ENCODE data around the gene BCL2L13.

The BCL2L13 gene

DNA sequence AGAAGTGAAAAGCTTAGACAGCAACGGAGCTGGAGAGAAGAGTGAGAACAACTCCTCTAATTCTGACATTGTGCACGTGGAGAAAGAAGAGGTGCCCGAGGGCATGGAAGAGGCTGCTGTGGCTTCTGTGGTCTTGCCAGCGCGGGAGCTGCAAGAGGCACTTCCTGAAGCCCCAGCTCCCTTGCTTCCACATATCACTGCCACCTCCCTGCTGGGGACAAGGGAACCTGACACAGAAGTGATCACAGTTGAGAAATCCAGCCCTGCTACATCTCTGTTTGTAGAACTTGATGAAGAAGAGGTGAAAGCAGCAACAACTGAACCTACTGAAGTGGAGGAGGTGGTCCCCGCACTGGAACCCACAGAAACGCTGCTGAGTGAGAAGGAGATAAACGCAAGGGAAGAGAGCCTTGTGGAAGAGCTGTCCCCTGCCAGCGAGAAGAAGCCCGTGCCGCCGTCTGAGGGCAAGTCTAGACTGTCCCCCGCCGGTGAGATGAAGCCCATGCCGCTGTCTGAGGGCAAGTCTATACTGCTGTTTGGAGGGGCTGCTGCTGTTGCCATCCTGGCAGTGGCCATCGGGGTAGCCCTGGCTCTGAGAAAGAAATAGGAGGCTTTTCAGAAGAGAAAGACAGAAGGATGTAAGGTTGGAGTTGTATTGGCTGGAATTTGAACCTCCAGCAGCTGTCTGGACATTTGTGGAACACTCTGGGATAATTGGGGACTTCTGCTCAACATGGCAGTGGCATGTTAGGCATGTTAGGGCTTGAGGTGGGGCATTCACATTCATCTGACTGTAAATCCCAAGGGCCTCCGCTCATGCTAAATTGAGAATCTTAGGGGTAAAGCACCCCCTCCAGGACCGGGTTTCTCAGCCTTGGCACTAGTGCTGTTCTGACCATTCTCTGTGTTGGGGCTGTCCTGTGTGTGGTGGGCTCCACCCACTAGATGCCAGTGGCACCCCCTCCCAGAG, 88.7 kb downstream of the BCL2L13 start:
- no peak for DNase-seq (ENCODE audit: low read depth in 2 of 2)

DNA sequence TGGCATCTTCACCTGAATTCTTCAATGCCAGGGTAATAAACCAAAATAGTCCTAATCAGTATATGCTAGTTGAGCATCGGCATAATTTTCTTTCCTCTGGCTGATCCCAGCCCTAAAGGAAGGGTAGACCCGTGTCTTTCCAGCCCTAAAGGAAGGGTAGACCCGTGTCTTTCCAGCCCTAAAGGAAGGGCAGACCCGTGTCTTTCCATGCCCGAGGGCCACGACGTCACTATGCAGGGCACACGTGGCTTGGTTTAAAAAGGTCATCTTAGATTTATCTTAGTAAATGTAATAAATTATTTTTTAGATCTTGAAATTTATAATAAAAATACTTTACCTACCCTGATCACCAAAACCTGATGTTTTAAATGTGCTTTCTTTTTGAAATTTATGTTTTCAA, 90.2 kb downstream of the BCL2L13 start:
- no peak for DNase-seq (ENCODE audit: low read depth in 2 of 2)

DNA sequence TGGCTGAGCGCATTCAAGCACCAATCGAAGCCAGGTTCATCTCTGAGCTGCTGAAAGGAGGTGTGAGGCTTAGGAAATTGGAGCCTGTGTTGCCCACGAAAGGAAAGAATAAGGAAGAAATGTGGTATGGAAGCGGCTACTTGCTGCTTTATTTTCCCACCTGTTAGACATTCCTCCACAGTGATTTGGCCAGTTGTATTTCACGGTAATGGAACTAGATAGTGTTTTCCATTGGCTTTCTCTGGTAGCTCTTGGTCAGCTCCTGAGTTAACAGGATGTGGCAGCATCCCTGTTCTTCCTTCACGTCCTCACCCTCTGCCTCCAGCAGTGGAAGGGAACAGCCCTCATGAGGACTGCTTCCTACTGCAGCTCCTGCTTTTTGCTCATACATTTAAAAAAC, 91.0 kb downstream of the BCL2L13 start:
- no peak for DNase-seq (ENCODE audit: low read depth in 2 of 2)

DNA sequence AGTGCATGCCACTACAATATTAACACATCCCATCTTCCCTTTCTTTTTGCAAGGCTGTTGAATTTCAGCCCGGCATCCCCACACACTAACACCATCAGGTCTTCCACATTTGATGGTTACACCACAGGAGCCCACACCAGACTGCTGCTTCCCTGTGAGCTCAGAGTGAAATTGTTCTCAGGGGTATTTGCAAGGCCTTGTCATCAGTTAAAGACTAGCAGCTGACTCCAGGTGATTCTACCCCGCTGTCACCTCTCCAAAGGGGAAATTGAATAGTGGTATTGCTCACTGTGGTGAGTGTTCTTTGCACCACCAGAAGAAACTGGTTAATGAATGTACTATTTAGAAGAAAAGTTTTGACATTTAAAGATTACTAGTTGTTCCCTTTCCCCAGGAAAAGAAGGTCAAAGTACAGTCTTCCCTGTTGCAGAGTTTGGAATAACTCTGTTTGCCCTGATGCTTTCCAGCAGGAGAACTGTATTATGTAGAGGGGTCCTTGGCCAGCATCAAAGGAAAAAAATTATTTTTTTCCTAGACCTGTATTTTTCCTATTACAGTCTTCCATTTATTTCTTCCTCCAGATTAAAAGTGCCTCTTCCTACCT, 93.8 kb downstream of the BCL2L13 start:
- no peak for DNase-seq (ENCODE audit: low read depth in 2 of 2)

DNA sequence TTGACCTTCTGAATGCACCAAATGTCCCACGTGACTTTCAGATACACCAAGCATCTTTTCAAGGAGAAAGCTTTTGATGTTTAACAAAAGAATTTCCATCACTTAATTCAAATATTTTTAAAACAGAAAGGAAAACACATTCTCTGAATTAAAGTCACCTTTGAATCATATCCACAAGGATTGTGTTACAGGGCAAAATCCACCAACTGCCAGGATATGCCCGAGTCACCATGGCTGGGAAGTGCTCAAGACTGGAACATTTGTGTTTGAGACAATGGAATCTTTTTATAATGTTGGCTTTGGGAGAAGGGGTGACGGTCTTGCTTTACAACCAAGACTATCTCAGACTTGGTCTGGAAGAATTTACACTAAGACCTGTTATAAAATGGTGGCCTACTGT, 94.9 kb downstream of the BCL2L13 start:
- DNase-seq (ENCODE audit: low read depth in 2 of 2) = no peak

DNA sequence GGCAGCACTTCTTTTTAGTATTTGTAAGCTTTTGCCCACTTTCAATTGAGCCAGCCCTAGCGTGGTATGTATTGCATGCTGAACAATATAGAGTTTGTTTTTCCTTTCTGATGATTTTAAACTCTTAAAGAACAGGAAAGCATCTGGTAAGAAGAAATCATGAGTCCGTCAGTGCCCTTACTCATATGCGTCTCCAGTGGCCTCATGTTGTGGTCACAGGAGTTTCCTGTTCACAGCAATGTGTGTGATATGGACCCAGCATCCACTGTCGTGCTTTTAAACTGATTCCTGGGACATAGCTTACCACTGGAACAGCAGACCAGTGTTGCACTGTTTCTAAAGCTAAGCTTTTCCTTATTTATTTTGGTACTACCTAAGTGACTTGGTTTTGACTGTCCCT, 95.6 kb downstream of the BCL2L13 start:
- peak; percentile 12 to 14 for DNase-seq (ENCODE audit: low read depth in 2 of 2)

DNA sequence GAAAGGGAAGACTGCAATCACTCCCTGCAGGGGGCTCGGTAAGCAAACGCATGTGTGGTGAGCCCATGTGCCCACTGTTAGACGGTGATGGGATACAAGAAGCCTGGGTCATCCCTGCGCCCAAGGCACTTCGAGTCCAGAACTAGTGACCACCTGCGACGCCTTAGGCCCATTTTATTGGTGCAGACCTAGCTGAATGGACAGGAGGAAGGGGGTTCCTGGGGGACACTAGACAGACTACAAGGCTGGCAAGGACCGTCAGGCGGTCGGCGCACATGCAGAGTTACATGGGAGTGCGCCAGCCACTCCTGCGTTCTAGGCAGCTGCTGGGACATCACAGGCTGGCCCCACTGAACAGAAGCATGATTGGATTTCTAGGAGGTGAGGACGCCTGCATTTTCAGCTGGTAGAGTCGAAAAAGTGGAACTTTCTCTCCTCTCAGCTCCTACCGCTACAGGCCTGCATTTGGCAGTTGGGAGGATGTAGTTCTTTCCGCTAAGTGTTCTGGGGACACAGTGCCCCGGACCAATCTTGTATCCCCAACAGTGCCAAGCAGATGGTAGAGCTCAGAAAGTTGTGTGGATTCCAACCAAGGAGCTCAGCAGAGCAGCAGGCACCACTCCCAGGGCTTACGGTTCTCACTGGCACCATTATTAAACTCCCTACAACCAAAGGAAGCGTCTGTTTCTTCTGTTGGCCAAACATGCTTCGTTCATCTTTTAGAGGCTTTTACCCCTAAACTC, 100.0 kb downstream of the BCL2L13 start:
- no peak for DNase-seq (ENCODE audit: low read depth in 2 of 2)

DNA sequence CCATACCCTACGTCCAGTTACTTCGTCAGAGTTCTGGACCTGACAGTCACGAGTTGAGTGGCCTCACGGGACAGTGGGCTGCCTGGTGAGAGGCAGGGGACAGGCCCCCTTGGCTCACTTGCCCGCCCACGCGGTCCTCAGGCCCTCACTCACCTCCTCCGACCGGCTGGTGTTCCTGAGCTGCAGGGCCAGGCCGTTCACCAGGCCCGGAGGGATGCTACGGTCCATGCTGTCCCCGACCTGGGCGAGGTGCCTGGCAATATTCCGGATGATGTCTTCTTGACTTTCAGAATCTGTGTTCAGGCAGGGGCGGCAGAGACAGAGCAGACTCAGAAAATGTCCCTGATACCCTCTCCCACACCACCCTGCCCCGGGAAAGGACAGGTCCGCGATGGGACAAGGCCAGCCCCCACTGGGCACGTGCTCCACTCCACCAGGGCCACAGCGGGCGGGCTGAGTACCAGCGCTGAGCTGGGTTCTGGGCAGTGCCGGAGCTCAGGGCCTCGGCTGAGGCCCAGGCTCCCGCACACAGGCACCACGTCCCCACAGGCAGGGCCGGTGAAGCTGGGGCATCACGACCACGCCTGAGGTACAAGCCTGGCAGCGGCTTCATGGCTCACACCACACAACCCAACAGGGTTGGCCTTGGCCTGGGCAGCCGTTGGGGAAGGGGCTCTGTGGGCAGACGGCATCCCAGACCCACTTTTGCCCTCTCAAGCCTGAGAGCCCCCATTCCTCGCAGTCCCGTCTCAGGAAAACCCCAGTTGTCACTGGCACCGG, 100.8 kb downstream of the BCL2L13 start:
- DNase-seq (ENCODE audit: low read depth in 2 of 2) = no peak

DNA sequence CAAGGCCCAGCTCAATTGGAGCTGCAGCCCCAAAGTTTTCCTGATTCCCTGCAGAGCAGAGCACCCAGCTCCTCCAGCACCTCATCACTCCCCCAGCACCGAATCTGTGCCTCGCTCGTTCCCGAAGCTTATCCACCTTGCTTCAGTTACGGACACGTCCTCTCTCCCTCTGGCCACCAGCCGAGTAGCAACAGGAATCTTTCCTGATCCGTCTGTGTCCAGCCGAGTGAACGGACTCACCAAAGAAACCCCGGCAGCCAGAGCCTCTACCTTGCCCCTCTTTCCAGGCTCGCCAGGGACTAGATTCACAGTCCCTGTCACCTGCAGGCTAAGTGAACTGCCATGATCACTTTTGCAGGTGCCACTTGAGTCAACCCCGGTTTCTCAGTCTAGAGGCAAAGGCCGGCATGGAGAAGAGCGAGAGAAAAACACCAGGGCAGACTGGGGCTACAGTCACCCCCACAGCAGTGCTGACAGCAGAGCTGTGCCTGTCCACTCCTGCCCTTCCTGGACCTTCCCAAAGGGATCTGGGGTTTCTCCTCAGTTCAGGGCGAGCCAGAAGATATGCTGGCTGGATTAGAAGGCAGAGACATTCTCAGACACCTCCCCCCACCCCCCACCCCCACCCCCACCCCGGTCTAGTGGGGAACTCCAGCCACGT, 103.4 kb downstream of the BCL2L13 start:
- DNase-seq (ENCODE audit: low read depth in 2 of 2) = no peak

DNA sequence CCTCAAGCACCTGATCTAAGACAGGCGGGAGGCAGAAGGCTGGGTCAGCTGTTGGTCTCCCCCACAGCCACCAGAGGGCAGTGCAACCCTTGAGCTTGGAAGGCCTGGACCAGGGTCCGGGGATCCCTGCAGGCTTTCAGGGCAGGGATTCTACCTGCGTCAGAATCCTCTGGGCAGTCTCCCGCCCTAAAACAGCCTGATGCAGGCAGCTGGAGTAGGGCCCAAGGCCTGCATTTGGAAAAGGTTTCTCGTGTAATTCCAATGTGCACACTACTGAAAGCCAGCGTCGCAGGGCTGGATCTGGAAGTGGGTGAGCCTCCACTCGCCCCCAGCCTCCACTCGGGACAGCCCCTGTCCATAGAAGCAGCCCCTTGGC, 104.0 kb downstream of the BCL2L13 start:
- DNase-seq (ENCODE audit: low read depth in 2 of 2) = peak; percentile 47 to 62

DNA sequence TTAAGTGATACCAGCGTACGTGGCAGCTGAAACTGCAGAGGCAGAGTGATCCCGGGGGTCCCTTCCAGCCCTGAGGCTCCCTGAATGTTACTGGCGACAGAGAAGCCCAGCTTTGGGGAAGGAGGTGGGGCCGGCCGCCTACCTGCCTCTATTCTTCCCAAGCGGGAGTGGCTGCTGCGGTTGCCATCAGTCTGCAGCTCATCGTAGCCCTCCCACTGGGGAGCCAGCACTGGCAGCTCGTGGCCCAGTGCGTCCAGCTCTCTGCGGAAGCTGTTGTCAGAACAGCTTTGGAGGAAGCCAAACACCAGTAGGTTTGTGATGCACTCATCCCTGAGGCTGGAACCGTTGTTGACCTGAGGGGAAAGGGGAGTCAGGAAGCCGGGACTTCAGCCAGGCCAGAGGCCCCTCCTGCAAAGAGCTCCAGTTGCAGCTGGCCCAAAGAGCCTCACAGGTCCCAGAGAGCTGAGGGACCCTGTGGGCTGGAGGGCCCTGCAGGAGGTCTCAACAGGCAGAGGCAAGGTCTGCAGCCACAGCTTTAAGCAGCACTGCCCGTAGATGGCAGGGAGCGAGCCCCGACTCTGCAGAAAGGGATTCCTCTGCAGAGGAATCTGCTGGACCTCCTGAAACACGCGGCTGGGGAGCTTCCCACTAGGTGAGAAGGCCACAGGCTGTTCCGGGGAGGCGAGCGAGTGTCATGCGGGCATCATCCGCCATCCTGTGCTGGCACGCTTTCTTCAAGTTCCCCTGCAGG, 105.3 kb downstream of the BCL2L13 start:
- no peak for DNase-seq (ENCODE audit: low read depth in 2 of 2)

DNA sequence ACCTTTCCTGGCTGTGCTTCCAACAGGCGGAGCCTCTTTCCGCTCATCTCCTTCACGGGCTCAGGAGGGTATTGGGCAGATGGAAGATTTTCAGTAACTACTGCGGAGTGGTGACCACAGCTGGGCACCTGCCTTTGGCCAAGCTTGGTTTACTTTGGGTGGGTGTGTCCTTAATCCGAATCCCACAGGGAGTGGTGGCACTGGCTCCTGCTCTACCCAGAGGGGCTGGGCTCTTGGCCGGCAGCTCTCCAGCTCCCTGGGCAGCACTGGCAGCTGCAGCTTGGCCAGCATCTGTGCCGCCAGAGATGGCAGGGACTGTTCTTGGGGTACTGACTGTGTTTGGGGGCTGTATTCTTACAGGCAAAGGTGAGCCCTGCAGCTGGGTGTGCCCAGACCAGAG, 105.9 kb downstream of the BCL2L13 start:
- DNase-seq (ENCODE audit: low read depth in 2 of 2) = no peak

DNA sequence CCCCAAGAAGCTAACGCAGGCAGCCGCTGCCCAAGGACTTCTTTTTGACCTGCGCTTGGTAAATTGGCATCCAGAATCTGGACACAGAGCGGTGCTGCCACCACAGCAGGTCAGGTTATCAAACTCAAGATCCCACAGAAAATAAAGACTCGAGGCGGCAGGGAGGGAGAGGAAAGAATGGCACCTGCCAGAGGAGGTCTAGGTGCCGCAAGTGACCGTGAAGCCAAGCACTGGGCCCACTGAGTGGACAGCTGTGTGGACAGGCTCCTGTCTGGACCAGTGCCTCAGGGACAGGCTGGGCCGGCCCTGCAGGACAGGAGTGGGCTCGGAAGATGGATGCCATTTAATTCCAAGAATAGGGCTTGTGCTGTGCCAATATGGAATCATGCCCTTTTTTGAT, 108.4 kb downstream of the BCL2L13 start:
- no peak for DNase-seq (ENCODE audit: low read depth in 2 of 2)

DNA sequence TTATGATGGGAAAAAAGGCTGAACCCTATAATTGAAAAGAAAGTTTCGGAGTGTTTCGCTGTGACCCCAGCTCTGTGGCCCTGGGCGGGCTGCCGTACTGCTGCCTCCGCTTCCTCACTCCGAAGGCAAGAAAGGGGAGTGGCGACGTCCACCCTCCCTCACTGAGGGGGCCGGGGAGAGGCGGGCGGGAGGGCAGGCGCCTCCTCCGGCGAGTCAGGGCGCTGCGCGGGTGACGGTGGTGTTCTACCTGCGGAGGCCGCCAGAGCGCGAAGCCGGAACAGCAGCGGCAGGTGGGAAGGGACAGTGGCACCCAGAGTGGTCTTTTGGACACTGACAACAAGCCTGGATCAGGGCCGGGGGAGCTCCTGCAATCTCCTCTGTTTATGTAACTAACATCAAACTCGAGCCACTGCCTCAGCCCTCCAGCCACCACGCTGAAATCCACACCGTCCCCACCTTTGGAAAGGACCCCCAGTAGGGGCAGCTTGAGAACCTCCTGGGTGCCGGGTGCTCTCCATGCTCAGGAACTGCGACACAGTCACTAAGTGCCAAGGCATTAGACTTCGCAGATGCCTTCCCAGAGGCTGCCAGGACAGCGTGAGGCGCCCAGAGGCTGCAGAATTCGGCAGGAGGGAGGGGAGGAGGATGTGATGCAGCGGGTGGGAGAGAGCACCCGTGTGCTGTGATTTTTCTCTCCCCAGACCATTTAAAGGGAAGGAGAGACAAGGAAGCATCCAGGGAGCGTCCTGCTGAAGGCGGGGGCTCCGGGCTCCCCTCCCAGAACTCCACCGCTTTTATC, 110.2 kb downstream of the BCL2L13 start:
- DNase-seq (ENCODE audit: low read depth in 2 of 2) = no peak

DNA sequence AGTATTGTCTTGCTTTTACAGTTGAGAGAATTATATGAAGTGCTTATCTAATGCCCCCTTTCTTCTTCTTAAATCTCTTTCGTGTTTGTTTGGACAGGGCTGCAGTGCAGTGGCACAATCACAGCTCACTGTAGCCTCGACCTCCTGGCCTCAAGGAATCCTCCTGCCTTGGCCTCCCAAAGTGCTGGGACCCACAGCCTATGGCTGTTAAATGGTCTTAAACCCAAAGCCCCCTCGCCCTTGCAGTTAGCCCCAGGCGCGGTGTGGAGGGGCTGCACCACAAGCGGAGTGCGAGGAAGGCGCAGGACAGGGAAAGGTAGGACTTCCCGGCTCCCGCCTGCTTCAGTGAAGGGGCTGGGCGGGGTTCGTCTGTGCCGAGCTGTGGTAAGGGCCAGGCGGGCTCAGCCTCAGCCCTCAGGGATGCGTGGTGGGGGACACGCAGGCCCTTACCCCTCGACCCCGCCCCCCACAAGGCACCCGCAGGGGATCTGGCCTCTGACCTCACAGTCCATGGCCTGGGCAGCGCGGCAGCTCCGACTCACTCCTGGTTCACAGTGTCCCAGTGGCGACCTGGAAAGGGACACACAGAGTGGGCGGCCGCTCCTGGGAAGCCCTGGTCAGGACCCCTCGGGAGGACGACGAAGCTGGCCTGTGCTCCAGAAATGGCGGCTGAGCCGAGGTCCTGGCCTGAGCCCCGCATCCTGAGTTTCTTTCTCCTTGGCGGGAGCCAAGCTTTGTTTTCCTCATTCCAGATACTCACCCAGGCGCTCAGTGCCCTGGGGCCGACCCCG, 111.2 kb downstream of the BCL2L13 start:
- no peak for DNase-seq (ENCODE audit: low read depth in 2 of 2)

DNA sequence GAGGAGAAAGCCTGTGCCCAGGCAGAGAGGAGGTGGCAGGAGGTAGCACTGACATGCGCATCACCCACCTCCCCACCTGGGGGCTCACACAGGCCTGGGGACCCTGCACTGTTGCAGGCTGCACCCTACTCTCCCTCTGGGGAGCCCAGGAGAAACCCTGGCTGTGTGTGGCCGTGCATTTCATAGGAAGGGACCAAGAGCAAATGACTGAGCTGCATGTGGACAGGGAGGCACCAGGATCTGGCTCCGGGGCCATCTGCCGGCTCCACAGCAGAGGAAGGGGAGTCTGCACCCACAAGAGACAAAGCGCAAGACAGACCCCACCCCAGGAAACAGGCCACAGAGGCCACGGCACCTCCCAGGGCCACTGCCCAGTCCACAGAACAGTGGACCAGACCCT, 113.0 kb downstream of the BCL2L13 start:
- no peak for DNase-seq (ENCODE audit: low read depth in 2 of 2)

DNA sequence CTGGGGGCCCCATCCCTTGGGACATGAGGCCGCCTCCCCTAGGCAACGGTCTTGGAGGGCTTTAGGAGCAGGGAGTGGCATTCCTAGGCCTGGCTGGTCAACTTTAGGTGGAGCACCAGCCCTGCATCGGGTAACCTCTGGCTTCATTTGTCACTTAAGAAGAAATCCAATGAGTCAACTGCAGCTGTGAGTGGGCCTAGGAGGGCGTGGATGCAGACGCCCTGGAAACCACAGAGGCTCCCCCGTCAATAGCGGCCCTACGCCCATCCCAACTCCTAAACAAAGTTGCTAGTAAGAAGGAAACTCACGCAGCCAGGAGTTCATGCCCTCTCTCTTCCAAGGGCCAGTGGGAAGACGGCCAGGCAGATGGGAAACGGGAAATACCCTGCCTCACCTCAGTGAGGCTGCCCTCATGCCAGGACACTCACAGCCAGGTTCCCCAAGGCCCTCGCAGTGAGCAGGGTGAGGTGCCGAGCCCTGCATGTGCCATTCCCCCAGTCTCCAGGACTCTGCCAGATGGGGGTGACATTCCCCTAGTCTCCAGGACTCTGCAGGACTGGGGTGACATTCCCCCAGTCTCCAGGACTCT, 114.9 kb downstream of the BCL2L13 start:
- DNase-seq (ENCODE audit: low read depth in 2 of 2) = no peak

DNA sequence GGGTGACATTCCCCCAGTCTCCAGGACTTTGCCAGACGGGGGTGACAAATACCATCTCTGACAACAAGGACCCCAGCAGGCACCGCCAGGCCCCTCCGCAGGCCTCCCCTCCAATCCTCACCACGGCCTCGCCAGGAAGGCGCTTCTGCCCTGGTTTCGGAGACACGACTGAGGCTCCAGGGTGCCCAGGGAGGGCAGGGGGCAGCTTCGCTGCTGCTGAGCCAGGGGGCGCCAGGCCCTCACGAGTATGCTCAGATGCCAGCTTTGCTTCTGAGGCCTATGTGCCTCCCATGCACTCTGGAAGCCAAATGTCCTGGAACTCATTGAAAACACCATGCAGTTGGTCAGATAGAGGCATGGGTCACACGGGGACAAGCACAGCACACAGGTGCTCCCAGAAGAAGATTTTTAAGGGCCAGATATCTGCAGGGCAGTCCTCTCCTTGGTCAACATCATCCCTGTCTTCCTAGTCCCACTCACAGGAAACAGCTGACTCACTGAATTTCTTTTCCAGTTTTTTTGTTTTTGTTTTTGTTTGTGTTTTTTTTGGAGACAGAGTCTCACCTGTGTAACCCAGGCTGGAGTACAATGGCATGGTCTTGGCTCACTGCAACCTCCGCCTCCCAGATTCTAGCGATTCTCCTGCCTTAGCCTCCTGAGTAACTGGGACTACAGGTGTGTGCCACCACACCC, 115.8 kb downstream of the BCL2L13 start:
- no peak for DNase-seq (ENCODE audit: low read depth in 2 of 2)

All from stimulated activated CD4-positive, alpha-beta T cell treated with anti-CD3 and anti-CD28 coated beads, Interleukin-15, amount 100 ng/mL, for 48 hours (primary cell).